Panc1 (cell line): Measurements from ENCODE around the gene HECA.

Source experiments
- CTCF ChIP-seq: fragments of 450-650 bp; IDR thresholded peaks from 2 replicates; pipeline ENCODE4 v1.5.1; 2017; ENCODE audit warnings: mild to moderate bottlenecking
- POLR2AphosphoS5 ChIP-seq: IDR thresholded peaks from 2 replicates; pipeline ENCODE4 v1.6.1; 2012; ENCODE audit warnings: mild to moderate bottlenecking, low read depth, low read length, moderate library complexity
- SIN3A ChIP-seq: IDR thresholded peaks from 2 replicates; pipeline ENCODE4 v1.6.1; 2012; ENCODE audit warnings: low read depth, mild to moderate bottlenecking, low read length, moderate library complexity, borderline replicate concordance; ENCODE audit not compliant: insufficient read depth

GRCh38 chr6:139134817-139135577 lies at the start of gene HECA:
- TF ChIP-seq CTCF (no peak), POLR2AphosphoS5 (no peak), SIN3A (no peak; the same call in 1 of the 2 replicates)
